OCI-LY3 (cell line): ENCODE data around the gene CERT1.

Experiments
- H2AFZ ChIP-seq: fragments of 200-600, 300-600 bp; shearing (Covaris generic); 2 replicates; pipeline ENCODE4 v1.6.0; 2014; ENCODE audit warnings: antibody characterized with exemption, low read depth, low read length
- H3K27ac ChIP-seq: fragments of 200-600, 300-600 bp; sonication (generic); 2 replicates; pipeline ENCODE4 v1.5.1; 2014; ENCODE audit warnings: mild to moderate bottlenecking, low read length, moderate library complexity, mixed read lengths
- H3K27me3 ChIP-seq: fragments of 200-600, 300-600 bp; sonication (generic); 2 replicates; pipeline ENCODE4 v1.6.1; 2014; ENCODE audit warnings: low read depth, low read length, mixed read lengths
- H3K36me3 ChIP-seq: fragments of 200-600, 300-600 bp; sonication (generic); replicated peaks from 2 replicates; pipeline ENCODE3; 2014; ENCODE audit warnings: low read depth, low read length, mixed read lengths
- H3K4me1 ChIP-seq: fragments of 300-600, 200-600 bp; sonication (generic); 2 replicates; pipeline ENCODE4 v1.6.1; 2014; ENCODE audit warnings: low read length, mixed read lengths
- H3K4me2 ChIP-seq: fragments of 200-600, 300-600 bp; sonication (generic); 2 replicates; pipeline ENCODE4 v1.6.1; 2014; ENCODE audit warnings: low read length, mixed read lengths
- H3K4me3 ChIP-seq: fragments of 300-600, 200-600 bp; sonication (generic); 2 replicates; pipeline ENCODE4 v1.5.1; 2014; ENCODE audit warnings: antibody characterized with exemption, mild to moderate bottlenecking, low read length, moderate library complexity
- H3K79me2 ChIP-seq: fragments of 300-600, 200-600 bp; shearing (Covaris generic); 2 replicates; pipeline ENCODE4 v1.6.1; 2014; ENCODE audit warnings: mild to moderate bottlenecking, low read length, mixed read lengths
- H3K9ac ChIP-seq: fragments of 300-600, 200-600 bp; shearing (Covaris generic); 2 replicates; pipeline ENCODE4 v1.6.0; 2014; ENCODE audit warnings: mild to moderate bottlenecking, low read length, moderate library complexity
- H3K9me3 ChIP-seq: fragments of 200-600, 300-600 bp; shearing (Covaris generic); 2 replicates; pipeline ENCODE4 v1.6.1; 2014; ENCODE audit warnings: low read length, mixed read lengths; ENCODE audit not compliant: insufficient read depth
- H4K20me1 ChIP-seq: fragments of 200-600, 300-600 bp; sonication (generic); 2 replicates; pipeline ENCODE4 v1.6.1; 2016; ENCODE audit warnings: low read length, mixed read lengths; ENCODE audit not compliant: insufficient read depth
- CTCF ChIP-seq: fragments of 200-600, 300-600 bp; sonication (generic); IDR thresholded peaks from 2 replicates; pipeline ENCODE4 v1.5.1; 2014; ENCODE audit warnings: antibody characterized with exemption, low read length, low read depth
- EZH2phosphoT487 ChIP-seq: fragments of 200-600 bp; shearing (Covaris generic); IDR thresholded peaks from 2 replicates; pipeline ENCODE4 v1.6.1; 2018; ENCODE audit warnings: antibody characterized with exemption, mixed run types, low read depth

The CERT1 gene

DNA sequence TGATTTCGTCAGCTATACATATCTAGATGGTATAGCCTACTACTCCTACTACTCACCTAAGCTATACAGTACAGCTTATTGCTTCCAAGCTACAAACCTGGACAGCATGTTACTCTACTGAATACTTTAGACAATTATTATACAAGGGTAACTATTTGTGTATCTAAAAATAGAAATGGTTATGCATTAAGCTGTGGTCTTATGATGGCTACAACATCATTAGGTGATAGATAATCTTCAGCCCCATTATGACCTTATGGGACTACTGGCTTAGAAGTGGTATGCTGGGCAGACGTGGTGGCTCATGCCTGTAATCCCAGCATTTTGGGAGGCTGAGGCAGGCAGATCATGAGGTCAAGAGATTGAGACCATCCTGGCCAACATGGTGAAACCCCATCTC, 40.2 kb downstream of the CERT1 start:
- peaks cover 13% of the 10 kb centered on the region for H3K9me3 ChIP-seq
- no peak for TF ChIP-seq EZH2phosphoT487
- no peak for TF ChIP-seq CTCF
- H3K4me1 ChIP-seq = no peaks in the 10 kb centered on the region
- H3K9ac ChIP-seq = no peak overlapping the region
- peaks cover 41% of the 10 kb centered on the region for H3K79me2 ChIP-seq
- peaks cover 29% of the 10 kb centered on the region for H3K36me3 ChIP-seq
- H3K4me3 ChIP-seq = no peak overlapping the region
- H2AFZ ChIP-seq = no peak overlapping the region
- peaks cover 20% of the 10 kb centered on the region for H4K20me1 ChIP-seq
- no peaks in the 10 kb centered on the region for H3K27me3 ChIP-seq
- no peak overlapping the region for H3K4me2 ChIP-seq
- H3K27ac ChIP-seq = no peak overlapping the region

DNA sequence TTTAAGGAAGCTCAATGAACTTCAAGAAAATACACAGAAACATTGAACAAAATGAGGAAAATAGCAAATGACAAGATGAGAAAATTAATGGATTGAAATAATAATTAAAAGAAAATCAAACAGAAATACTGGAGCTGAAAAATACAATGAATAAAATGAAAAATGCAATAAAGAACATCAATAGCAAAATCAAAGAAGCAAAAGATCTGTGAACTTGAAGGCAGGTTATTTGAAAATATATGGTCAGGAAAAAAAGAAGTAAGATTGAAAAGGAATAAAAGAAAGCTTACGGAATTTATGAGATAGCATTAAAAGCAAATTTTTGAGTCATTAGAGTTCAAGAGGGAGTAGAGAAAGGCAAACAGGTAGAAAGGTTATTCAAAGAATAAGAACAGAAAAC, 42.4 kb downstream of the CERT1 start:
- H3K27ac ChIP-seq = no peak overlapping the region
- peaks cover 51% of the 10 kb centered on the region for H3K79me2 ChIP-seq
- TF ChIP-seq CTCF (no peak), EZH2phosphoT487 (no peak)
- no peaks in the 10 kb centered on the region for H3K4me1 ChIP-seq
- H2AFZ ChIP-seq = no peak overlapping the region
- H3K27me3 ChIP-seq = no peaks in the 10 kb centered on the region
- peaks cover 29% of the 10 kb centered on the region for H3K36me3 ChIP-seq
- H3K4me2 ChIP-seq = no peak overlapping the region
- no peak overlapping the region for H3K9ac ChIP-seq
- peaks cover 29% of the 10 kb centered on the region for H4K20me1 ChIP-seq
- no peak overlapping the region for H3K4me3 ChIP-seq
- peaks cover 13% of the 10 kb centered on the region for H3K9me3 ChIP-seq

- H3K9me3 ChIP-seq = peaks cover 13% of the 10 kb centered on the region
- H3K79me2 ChIP-seq = peaks cover 51% of the 10 kb centered on the region
- no peak overlapping the region for H3K4me2 ChIP-seq
- H3K4me3 ChIP-seq = no peak overlapping the region
- H3K4me1 ChIP-seq = no peaks in the 10 kb centered on the region
- H3K27me3 ChIP-seq = no peaks in the 10 kb centered on the region
- peaks cover 29% of the 10 kb centered on the region for H3K36me3 ChIP-seq
- TF ChIP-seq CTCF (no peak), EZH2phosphoT487 (no peak)
- H2AFZ ChIP-seq = no peak overlapping the region
- H3K9ac ChIP-seq = no peak overlapping the region
- no peak overlapping the region for H3K27ac ChIP-seq
- H4K20me1 ChIP-seq = peaks cover 29% of the 10 kb centered on the region
Observed at GRCh38 chr5:75468593-75468992, 42.8 kb downstream of the CERT1 start.

DNA sequence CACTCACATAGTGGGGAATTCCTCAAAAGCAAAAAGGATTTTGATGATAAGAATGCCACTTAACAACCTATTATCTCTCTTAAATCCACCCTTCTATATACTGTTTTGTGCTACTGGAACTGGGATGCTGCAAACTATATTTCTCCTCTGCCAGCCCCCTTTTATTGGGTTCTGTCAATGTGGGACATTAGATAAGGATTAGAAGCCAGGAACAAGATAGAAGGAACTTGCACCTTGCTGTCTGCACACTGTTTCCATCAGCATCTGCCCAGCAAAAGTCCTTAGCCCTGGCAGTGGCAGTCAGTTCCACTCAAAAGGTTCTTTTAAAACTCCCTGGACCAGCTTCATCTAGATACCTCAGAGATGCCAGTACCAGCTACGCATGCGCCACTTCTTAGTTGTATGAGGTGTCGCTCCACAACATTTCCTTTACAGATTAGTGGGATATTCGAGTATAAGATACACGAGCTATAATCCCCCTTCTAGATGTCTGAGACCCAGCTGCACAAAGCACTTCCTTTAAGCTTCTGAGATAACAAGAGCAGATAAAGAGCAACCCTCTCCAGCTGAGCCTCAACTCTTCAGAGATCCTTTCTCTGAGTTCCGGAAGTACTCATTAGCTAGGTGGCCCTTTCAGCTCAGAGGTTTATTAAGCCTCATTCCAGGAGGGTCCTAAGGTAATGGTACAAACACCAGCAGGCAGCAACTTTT, 45.3 kb downstream of the CERT1 start:
- H3K4me3 ChIP-seq = no peak overlapping the region
- H4K20me1 ChIP-seq = peaks cover 27% of the 10 kb centered on the region
- H3K27me3 ChIP-seq = no peaks in the 10 kb centered on the region
- H3K79me2 ChIP-seq = peaks cover 39% of the 10 kb centered on the region
- H3K9me3 ChIP-seq = peaks cover 13% of the 10 kb centered on the region
- H3K27ac ChIP-seq = no peak overlapping the region
- H3K36me3 ChIP-seq = peaks cover 23% of the 10 kb centered on the region
- no peak overlapping the region for H3K4me2 ChIP-seq
- H3K9ac ChIP-seq = no peak overlapping the region
- peaks cover 6% of the 10 kb centered on the region for H3K4me1 ChIP-seq
- TF ChIP-seq EZH2phosphoT487 (no peak), CTCF (no peak)
- H2AFZ ChIP-seq = no peak overlapping the region
